ENCODE data around the gene GRP. TPM values are rescaled to one million over a fixed set of nuclear protein-coding genes. Genes with fewer than 3 reads are reported as not detected.

Gene GRP
- total RNA-seq (ENCODE audit: unreplicated experiment) = not detected
- long read RNA-seq = 0 reads

GRCh38 chr18:59219672-59220163, at the start of gene GRP:
TSS of gene GRP (plus strand) at chr18:59220158. CDS start at chr18:59220266, 108 bp downstream.
- Mint-ChIP-seq H3K4me1 (ENCODE audit: low read depth, unreplicated experiment) (no peaks in the 10 kb centered on the region), H3K36me3 (ENCODE audit: unreplicated experiment) (peaks cover 6% of the 10 kb centered on the region), H3K9me3 (ENCODE audit: unreplicated experiment) (peaks cover 6% of the 10 kb centered on the region), H3K27ac (ENCODE audit: unreplicated experiment) (no peak within 1 kb of the TSS), H3K4me3 (ENCODE audit: unreplicated experiment) (peak within 1 kb of the TSS; percentile 92), H3K27me3 (ENCODE audit: unreplicated experiment) (peaks cover 30% of the 10 kb centered on the region)
- no peak for TF ChIP-seq CTCF (IDR thresholded peaks at IDR 0.05; ENCODE audit: partially characterized antibody, unreplicated experiment)
- DNase-seq = peak; percentile 36

GRCh38 chr18:59172664-59173249, 47.2 kb upstream of the GRP start:
- Mint-ChIP-seq H3K27me3 (ENCODE audit: unreplicated experiment) (peaks cover 2% of the 10 kb centered on the region), H3K4me3 (ENCODE audit: unreplicated experiment) (no peak overlapping the region), H3K27ac (ENCODE audit: unreplicated experiment) (no peak overlapping the region), H3K4me1 (ENCODE audit: low read depth, unreplicated experiment) (no peaks in the 10 kb centered on the region), H3K9me3 (ENCODE audit: unreplicated experiment) (peaks cover 10% of the 10 kb centered on the region), H3K36me3 (ENCODE audit: unreplicated experiment) (peaks cover 37% of the 10 kb centered on the region)
- no peak for DNase-seq
- TF ChIP-seq CTCF (IDR thresholded peaks at IDR 0.05; ENCODE audit: partially characterized antibody, unreplicated experiment) = no peak

- DNase-seq = no peak
- Mint-ChIP-seq H3K9me3 (ENCODE audit: unreplicated experiment) (peaks cover 8% of the 10 kb centered on the region), H3K27me3 (ENCODE audit: unreplicated experiment) (peaks cover 5% of the 10 kb centered on the region), H3K36me3 (ENCODE audit: unreplicated experiment) (peaks cover 27% of the 10 kb centered on the region), H3K4me1 (ENCODE audit: low read depth, unreplicated experiment) (no peaks in the 10 kb centered on the region), H3K27ac (ENCODE audit: unreplicated experiment) (no peak overlapping the region), H3K4me3 (ENCODE audit: unreplicated experiment) (no peak overlapping the region)
- TF ChIP-seq CTCF (IDR thresholded peaks at IDR 0.05; ENCODE audit: partially characterized antibody, unreplicated experiment) = no peak
Observed at GRCh38 chr18:59177485-59177884, 42.5 kb upstream of the GRP start.

- TF ChIP-seq CTCF (IDR thresholded peaks at IDR 0.05; ENCODE audit: partially characterized antibody, unreplicated experiment) = no peak
- Mint-ChIP-seq H3K27ac (ENCODE audit: unreplicated experiment) (no peak overlapping the region), H3K27me3 (ENCODE audit: unreplicated experiment) (peaks cover 9% of the 10 kb centered on the region), H3K9me3 (ENCODE audit: unreplicated experiment) (no peaks in the 10 kb centered on the region), H3K4me1 (ENCODE audit: low read depth, unreplicated experiment) (no peaks in the 10 kb centered on the region), H3K4me3 (ENCODE audit: unreplicated experiment) (no peak overlapping the region), H3K36me3 (ENCODE audit: unreplicated experiment) (peaks cover 4% of the 10 kb centered on the region)
- no peak for DNase-seq
Observed at GRCh38 chr18:59180150-59180845, 39.7 kb upstream of the GRP start.

- H3K4me1 Mint-ChIP-seq (ENCODE audit: low read depth, unreplicated experiment) = no peaks in the 10 kb centered on the region
- DNase-seq = no peak
Observed at GRCh38 chr18:59182673-59183072, 37.3 kb upstream of the GRP start.

More at GRCh38 chr18:59182673-59183072, 37.3 kb upstream of the GRP start:
- TF ChIP-seq CTCF (IDR thresholded peaks at IDR 0.05; ENCODE audit: partially characterized antibody, unreplicated experiment) = no peak
- no peak overlapping the region for H3K27ac Mint-ChIP-seq (ENCODE audit: unreplicated experiment)
- H3K36me3 Mint-ChIP-seq (ENCODE audit: unreplicated experiment) = no peaks in the 10 kb centered on the region
- H3K4me3 Mint-ChIP-seq (ENCODE audit: unreplicated experiment) = no peak overlapping the region
- peaks cover 7% of the 10 kb centered on the region for H3K27me3 Mint-ChIP-seq (ENCODE audit: unreplicated experiment)
- H3K9me3 Mint-ChIP-seq (ENCODE audit: unreplicated experiment) = no peaks in the 10 kb centered on the region
